B cell (primary cell): Measurements from ENCODE around the gene ASGR2. TPM values are rescaled to one million over a fixed set of nuclear protein-coding genes. Genes with fewer than 3 reads are reported as not detected.

ENCODE experiments used
- ATAC-seq: fragments of 200-7000 bp; cut with Tn5 transposase; one replicate; pipeline ENCODE4 v1.10.0; 2021; ENCODE audit warnings: low read depth, mild to moderate bottlenecking, moderate number of reproducible peaks, moderate library complexity
- CTCF ChIA-PET: fragments of 350-600 bp; sonication (Branson Sonifier 250); formaldehyde crosslinking; loops from one replicate; lab custom pipeline; 2021; ENCODE audit warnings: antibody characterized with exemption, inconsistent platforms; lab: Charles Lee
- POLR2A ChIA-PET: fragments of 350-600 bp; sonication (Branson Sonifier 250); formaldehyde crosslinking; loops from one replicate; lab custom pipeline; 2021; ENCODE audit warnings: antibody characterized with exemption; lab: Charles Lee
- DNase-seq: peaks from one replicate; pipeline ENCODE4 v3.0.0; 2013
- H2AFZ ChIP-seq: 2 replicates; pipeline ENCODE4 v1.6.1; 2012; ENCODE audit warnings: mild to moderate bottlenecking, low read depth, low read length; ENCODE audit not compliant: insufficient read depth, poor library complexity, severe bottlenecking
- H3K27ac ChIP-seq, 2 donors: 1 replicate in 1 of 2; 2 replicates in 1 of 2; pipeline ENCODE4 v1.5.1; 2012 to 2013; ENCODE audit warnings: low read length in 2 of 2, mild to moderate bottlenecking in 2 of 2, moderate library complexity in 1 of 2
- H3K27me3 ChIP-seq, 4 experiments: fragments of 200-600 bp in 1 of 4; sonication (generic) in 1 of 4; replicated peaks in 1 of 4; 1 replicate in 2 of 4; 2 replicates in 2 of 4; pipeline versions ENCODE4 v1.6.1 to v1.7.0; 2013 to 2016; ENCODE audit warnings: low read length in 3 of 4, mild to moderate bottlenecking in 2 of 4, mixed read lengths in 1 of 4, moderate library complexity in 1 of 4; ENCODE audit not compliant: insufficient read depth in 4 of 4, control insufficient read depth in 3 of 4; ENCODE audit errors: control extremely low read depth in 1 of 4
- H3K36me3 ChIP-seq, 2 experiments: replicated peaks in 1 of 2; 1 replicate in 1 of 2; 2 replicates in 1 of 2; pipeline versions ENCODE4 v1.6.1 to v1.7.1; 2013; ENCODE audit warnings: low read length in 1 of 2; ENCODE audit not compliant: insufficient read depth in 2 of 2, control insufficient read depth in 1 of 2; ENCODE audit errors: control extremely low read depth in 1 of 2, extremely low read depth in 1 of 2
- H3K4me1 ChIP-seq, 2 donors: fragments of 200-600 bp in 1 of 2; sonication (generic) in 1 of 2; 1 replicate in 1 of 2; 2 replicates in 1 of 2; pipeline versions ENCODE4 v1.5.1 to v1.6.1; 2013 to 2017; ENCODE audit warnings: low read length in 2 of 2; ENCODE audit not compliant: control insufficient read depth in 2 of 2, insufficient read depth in 2 of 2
- H3K4me2 ChIP-seq: replicated peaks from 2 replicates; pipeline ENCODE3; 2012; ENCODE audit warnings: mild to moderate bottlenecking, low read depth, low read length; ENCODE audit not compliant: poor library complexity, severe bottlenecking
- H3K4me3 ChIP-seq, 5 experiments: fragments of 200-600 bp in 1 of 5; sonication (generic) in 1 of 5; 1 replicate in 3 of 5; 2 replicates in 2 of 5; pipeline versions ENCODE4 v1.5.1 to v1.7.0; 2011 to 2016; ENCODE audit warnings: low read length in 4 of 5, mild to moderate bottlenecking in 4 of 5, low read depth in 2 of 5, control low read depth in 1 of 5, moderate library complexity in 1 of 5; ENCODE audit not compliant: insufficient read depth in 1 of 5; ENCODE audit errors: control extremely low read depth in 1 of 5, extremely low read depth in 1 of 5
- H3K79me2 ChIP-seq: fragments of 200-600 bp; sonication (generic); one replicate; pipeline ENCODE4 v1.6.0; 2016; ENCODE audit warnings: low read length; ENCODE audit not compliant: control insufficient read depth, insufficient read depth
- H3K9ac ChIP-seq: fragments of 200-600 bp; sonication (generic); 2 replicates; pipeline ENCODE4 v1.6.1; 2017; ENCODE audit warnings: mild to moderate bottlenecking, low read length, moderate library complexity
- H3K9me3 ChIP-seq, 3 donors: one replicate each; pipeline versions ENCODE4 v1.6.1 to v1.7.1; 2013; ENCODE audit warnings: low read length in 2 of 3; ENCODE audit not compliant: control insufficient read depth in 2 of 3, insufficient read depth in 1 of 3; ENCODE audit errors: control extremely low read depth in 1 of 3
- H4K20me1 ChIP-seq: 2 replicates; pipeline ENCODE4 v1.6.0; 2012; ENCODE audit warnings: mild to moderate bottlenecking, low read length; ENCODE audit not compliant: insufficient read depth, control insufficient read depth, poor library complexity, severe bottlenecking
- H3K27ac Mint-ChIP-seq: one replicate; pipeline ENCODE4 v1.8.0; 2021; ENCODE audit warnings: mixed read lengths
- H3K27me3 Mint-ChIP-seq: one replicate; pipeline ENCODE4 v1.8.0; 2021; ENCODE audit warnings: mixed read lengths
- H3K4me1 Mint-ChIP-seq: one replicate; pipeline ENCODE4 v1.8.0; 2021; ENCODE audit warnings: mixed read lengths
- H3K4me3 Mint-ChIP-seq: one replicate; pipeline ENCODE4 v1.8.0; 2021; ENCODE audit warnings: mixed read lengths
- H3K9me3 Mint-ChIP-seq: one replicate; pipeline ENCODE4 v1.8.0; 2022; ENCODE audit warnings: mixed read lengths; ENCODE audit not compliant: insufficient read depth
- CTCF ChIP-seq: fragments of 200-600 bp; IDR thresholded peaks from one replicate; pipeline ENCODE4 v1.8.0; 2022; ENCODE audit warnings: antibody characterized with exemption, mild to moderate bottlenecking
- EZH2 ChIP-seq: IDR thresholded peaks from 2 replicates; pipeline ENCODE4 v1.6.1; 2012; ENCODE audit warnings: borderline replicate concordance, low read depth, mild to moderate bottlenecking, moderate library complexity, low read length; ENCODE audit not compliant: insufficient read depth, poor library complexity, severe bottlenecking
- WGBS: methylation state at CpG from one replicate; pipeline ENCODE4 v1.1.5; 2013; ENCODE audit warnings: missing lambda C conversion rate; ENCODE audit not compliant: insufficient coverage; 5-methylcytosine and 5-hydroxymethylcytosine counted together
- intact Hi-C: fragments of 100-400 bp; cut with micrococcal nuclease; formaldehyde crosslinking; loops from one replicate; pipeline ENCODE4 v1.10.0; 2022
- polyA plus RNA-seq: library from polyadenylated mRNA; depleted of rRNA; stranded (reverse); fragments of >200 nt; gene quantifications from 2 replicates; pipeline ENCODE4 v1.2.3, GENCODE V29; 2012
- total RNA-seq, 2 donors: library from RNA; stranded (reverse); fragments of 120-200 nt in 1 of 2; gene quantifications; 1 replicate in 1 of 2; 2 replicates in 1 of 2; pipeline versions ENCODE4 v1.2.3 to v1.2.4, GENCODE V29; 2013 to 2022

ASGR2 gene
- total and polyA plus RNA-seq, 2 donors (not counting 1 experiment from before 2014, with no cell fraction given): 1.00 TPM; not detected in 1

GRCh38 chr17:7114875-7115614 lies 423 bp upstream of the ASGR2 start:
- Histone ChIP-seq H3K9me3 (peaks cover 0 to 11% (median 0%) of the 10 kb centered on the region in 3 donors), H3K27me3 (peaks cover 0 to 4% (median 0%) of the 10 kb centered on the region in 4 experiments), H3K4me3 (no peak overlapping the region), H3K36me3 (no peaks in the 10 kb centered on the region), H3K27ac (no peak overlapping the region), H3K4me1 (no peaks in the 10 kb centered on the region), H3K79me2 (no peaks in the 10 kb centered on the region), H4K20me1 (no peaks in the 10 kb centered on the region), H3K9ac (no peak overlapping the region), H3K4me2 (no peak overlapping the region), H2AFZ (no peak overlapping the region)
- H3K9me3 Mint-ChIP-seq: no peaks in the 10 kb centered on the region
- no peak for ATAC-seq
- WGBS: 25% methylated on average over 8 of the region's 19 CpGs
- no peak for DNase-seq
- no peak for TF ChIP-seq EZH2
- TF ChIP-seq CTCF: no peak
- peaks cover under 1% of the 10 kb centered on the region for H3K4me1 Mint-ChIP-seq
- ChIA-PET POLR2A (interaction anchor here (0.6 kb wide), 1 partner anchor 15 kb away, joined by 4 read pairs; no protein-coding TSS in a partner anchor), CTCF (no interaction called here)
- H3K27me3 Mint-ChIP-seq: peaks cover 17% of the 10 kb centered on the region
- intact Hi-C loops: no loop called here
- H3K27ac Mint-ChIP-seq: no peak overlapping the region
- no peak overlapping the region for H3K4me3 Mint-ChIP-seq

GRCh38 chr17:7113273-7114071 lies 1.1 kb downstream of the ASGR2 start:
- peaks cover 0 to 11% (median 0%) of the 10 kb centered on the region in 3 donors for H3K9me3 ChIP-seq
- H2AFZ ChIP-seq: no peak overlapping the region
- peaks cover 0 to 4% (median 0%) of the 10 kb centered on the region in 4 experiments for H3K27me3 ChIP-seq
- ChIA-PET CTCF (no interaction called here), POLR2A (no interaction called here)
- H3K4me1 ChIP-seq: peaks cover 6 to 7% of the 10 kb centered on the region in 2 donors
- H3K36me3 ChIP-seq: no peaks in the 10 kb centered on the region
- no peak overlapping the region for H3K9ac ChIP-seq
- no peak overlapping the region for H3K27ac Mint-ChIP-seq
- H3K4me3 ChIP-seq: no peak overlapping the region
- H3K4me1 Mint-ChIP-seq: peaks cover 7% of the 10 kb centered on the region
- 92% methylated on average over 11 of the region's 15 CpGs for WGBS
- TF ChIP-seq EZH2 (no peak), CTCF (no peak)
- no peak overlapping the region for H3K27ac ChIP-seq
- intact Hi-C loops: no loop called here
- DNase-seq (no peak), ATAC-seq (no peak)
- no peaks in the 10 kb centered on the region for H3K9me3 Mint-ChIP-seq
- no peaks in the 10 kb centered on the region for H3K79me2 ChIP-seq
- H3K4me2 ChIP-seq: no peak overlapping the region
- peaks cover 14% of the 10 kb centered on the region for H3K27me3 Mint-ChIP-seq
- H4K20me1 ChIP-seq: no peaks in the 10 kb centered on the region
- H3K4me3 Mint-ChIP-seq: no peak overlapping the region
